ENCODE measurements around the gene FYB1. TPM values are rescaled to one million over a fixed set of nuclear protein-coding genes. Genes with fewer than 3 reads are reported as not detected.

FYB1 gene
- total and polyA plus RNA-seq, 2 donors, result 52.9 to 71.8 TPM

GRCh38 chr5:39107350-39107749, 112.0 kb downstream of the FYB1 start:
- no peak overlapping the region for H3K4me3 ChIP-seq (ENCODE audit: low read length in 2 of 2)
- no peak overlapping the region for H3K27ac ChIP-seq (ENCODE audit: low read depth in 1 of 2, low read length in 1 of 2)
- no peaks in the 10 kb centered on the region for H3K27me3 ChIP-seq (ENCODE audit: control insufficient read depth in 2 of 2, insufficient read depth in 1 of 2, low read length in 1 of 2)
- no peaks in the 10 kb centered on the region for H3K4me1 ChIP-seq (ENCODE audit: control insufficient read depth in 2 of 2, insufficient read depth in 2 of 2, low read length in 2 of 2)
- DNase-seq (ENCODE audit: low read depth in 6 of 9, low spot score in 9 of 9), result no peak
- H3K9me3 ChIP-seq (ENCODE audit: control insufficient read depth in 2 of 2, insufficient read depth in 1 of 2, low read length in 1 of 2), result no peaks in the 10 kb centered on the region
- H3K36me3 ChIP-seq (ENCODE audit: control insufficient read depth in 2 of 2, insufficient read depth in 2 of 2, low read length in 1 of 2), result peaks cover 13 to 57% of the 10 kb centered on the region in 2 donors

- peak in 1 of 9 donors; percentile 15 for DNase-seq (ENCODE audit: low read depth in 6 of 9, low spot score in 9 of 9)
- Histone ChIP-seq H3K27ac (ENCODE audit: low read depth in 1 of 2, low read length in 1 of 2) (no peak overlapping the region), H3K36me3 (ENCODE audit: control insufficient read depth in 2 of 2, insufficient read depth in 2 of 2, low read length in 1 of 2) (peaks cover 13 to 57% of the 10 kb centered on the region in 2 donors), H3K4me3 (ENCODE audit: low read length in 2 of 2) (no peak overlapping the region), H3K27me3 (ENCODE audit: control insufficient read depth in 2 of 2, insufficient read depth in 1 of 2, low read length in 1 of 2) (no peaks in the 10 kb centered on the region), H3K9me3 (ENCODE audit: control insufficient read depth in 2 of 2, insufficient read depth in 1 of 2, low read length in 1 of 2) (no peaks in the 10 kb centered on the region), H3K4me1 (ENCODE audit: control insufficient read depth in 2 of 2, insufficient read depth in 2 of 2, low read length in 2 of 2) (no peaks in the 10 kb centered on the region)
- 85% methylated on average over 1 of the region's 1 CpG for WGBS
These were observed 113.0 kb downstream of the FYB1 start for GRCh38 chr5:39106322-39106721.

GRCh38 chr5:39104221-39104620, 115.1 kb downstream of the FYB1 start:
- 93% methylated on average over 1 of the region's 1 CpG for WGBS
- H3K27me3 ChIP-seq (ENCODE audit: control insufficient read depth in 2 of 2, insufficient read depth in 1 of 2, low read length in 1 of 2), result no peaks in the 10 kb centered on the region
- no peak overlapping the region for H3K27ac ChIP-seq (ENCODE audit: low read depth in 1 of 2, low read length in 1 of 2)
- H3K4me1 ChIP-seq (ENCODE audit: control insufficient read depth in 2 of 2, insufficient read depth in 2 of 2, low read length in 2 of 2), result no peaks in the 10 kb centered on the region
- peaks cover 10 to 49% of the 10 kb centered on the region in 2 donors for H3K36me3 ChIP-seq (ENCODE audit: control insufficient read depth in 2 of 2, insufficient read depth in 2 of 2, low read length in 1 of 2)
- no peak overlapping the region for H3K4me3 ChIP-seq (ENCODE audit: low read length in 2 of 2)
- no peak for DNase-seq (ENCODE audit: low read depth in 6 of 9, low spot score in 9 of 9)
- H3K9me3 ChIP-seq (ENCODE audit: control insufficient read depth in 2 of 2, insufficient read depth in 1 of 2, low read length in 1 of 2), result no peaks in the 10 kb centered on the region

- Histone ChIP-seq H3K27me3 (ENCODE audit: control insufficient read depth in 2 of 2, insufficient read depth in 1 of 2, low read length in 1 of 2) (no peaks in the 10 kb centered on the region), H3K9me3 (ENCODE audit: control insufficient read depth in 2 of 2, insufficient read depth in 1 of 2, low read length in 1 of 2) (no peaks in the 10 kb centered on the region), H3K36me3 (ENCODE audit: control insufficient read depth in 2 of 2, insufficient read depth in 2 of 2, low read length in 1 of 2) (peaks cover 10 to 43% of the 10 kb centered on the region in 2 donors), H3K4me1 (ENCODE audit: control insufficient read depth in 2 of 2, insufficient read depth in 2 of 2, low read length in 2 of 2) (no peaks in the 10 kb centered on the region), H3K27ac (ENCODE audit: low read depth in 1 of 2, low read length in 1 of 2) (no peak overlapping the region), H3K4me3 (ENCODE audit: low read length in 2 of 2) (no peak overlapping the region)
- WGBS, result over 99% methylated on average over 4 of the region's 4 CpGs
- no peak for DNase-seq (ENCODE audit: low read depth in 6 of 9, low spot score in 9 of 9)
These were observed 116.6 kb downstream of the FYB1 start for GRCh38 chr5:39102684-39103155.

- WGBS, result 76% methylated on average over 7 of the region's 7 CpGs
- no peak overlapping the region for H3K4me3 ChIP-seq (ENCODE audit: low read length in 2 of 2)
- no peaks in the 10 kb centered on the region for H3K27me3 ChIP-seq (ENCODE audit: control insufficient read depth in 2 of 2, insufficient read depth in 1 of 2, low read length in 1 of 2)
- no peak for DNase-seq (ENCODE audit: low read depth in 6 of 9, low spot score in 9 of 9)
- no peaks in the 10 kb centered on the region for H3K9me3 ChIP-seq (ENCODE audit: control insufficient read depth in 2 of 2, insufficient read depth in 1 of 2, low read length in 1 of 2)
- no peaks in the 10 kb centered on the region for H3K4me1 ChIP-seq (ENCODE audit: control insufficient read depth in 2 of 2, insufficient read depth in 2 of 2, low read length in 2 of 2)
- H3K36me3 ChIP-seq (ENCODE audit: control insufficient read depth in 2 of 2, insufficient read depth in 2 of 2, low read length in 1 of 2), result peaks cover 10 to 33% of the 10 kb centered on the region in 2 donors
- H3K27ac ChIP-seq (ENCODE audit: low read depth in 1 of 2, low read length in 1 of 2), result peak overlapping the region; percentile 22 to 53
These were observed 118.4 kb downstream of the FYB1 start for GRCh38 chr5:39100851-39101396.

GRCh38 chr5:39100301-39100850, 119.0 kb downstream of the FYB1 start:
- H3K36me3 ChIP-seq (ENCODE audit: control insufficient read depth in 2 of 2, insufficient read depth in 2 of 2, low read length in 1 of 2), result peaks cover 10 to 28% of the 10 kb centered on the region in 2 donors
- H3K4me3 ChIP-seq (ENCODE audit: low read length in 2 of 2), result no peak overlapping the region
- 96% methylated on average over 6 of the region's 6 CpGs for WGBS
- no peak overlapping the region for H3K27ac ChIP-seq (ENCODE audit: low read depth in 1 of 2, low read length in 1 of 2)
- H3K9me3 ChIP-seq (ENCODE audit: control insufficient read depth in 2 of 2, insufficient read depth in 1 of 2, low read length in 1 of 2), result no peaks in the 10 kb centered on the region
- DNase-seq (ENCODE audit: low read depth in 6 of 9, low spot score in 9 of 9), result no peak
- H3K4me1 ChIP-seq (ENCODE audit: control insufficient read depth in 2 of 2, insufficient read depth in 2 of 2, low read length in 2 of 2), result no peaks in the 10 kb centered on the region
- H3K27me3 ChIP-seq (ENCODE audit: control insufficient read depth in 2 of 2, insufficient read depth in 1 of 2, low read length in 1 of 2), result no peaks in the 10 kb centered on the region

- no peaks in the 10 kb centered on the region for H3K4me1 ChIP-seq (ENCODE audit: control insufficient read depth in 2 of 2, insufficient read depth in 2 of 2, low read length in 2 of 2)
- no peak overlapping the region for H3K4me3 ChIP-seq (ENCODE audit: low read length in 2 of 2)
These were observed 119.5 kb downstream of the FYB1 start for GRCh38 chr5:39099831-39100230.

GRCh38 chr5:39093352-39093751, 126.0 kb downstream of the FYB1 start:
- no peaks in the 10 kb centered on the region for H3K4me1 ChIP-seq (ENCODE audit: control insufficient read depth in 2 of 2, insufficient read depth in 2 of 2, low read length in 2 of 2)
- DNase-seq (ENCODE audit: low read depth in 6 of 9, low spot score in 9 of 9), result no peak
- no peaks in the 10 kb centered on the region for H3K9me3 ChIP-seq (ENCODE audit: control insufficient read depth in 2 of 2, insufficient read depth in 1 of 2, low read length in 1 of 2)
- WGBS, result 96% methylated on average over 1 of the region's 1 CpG
- H3K27ac ChIP-seq (ENCODE audit: low read depth in 1 of 2, low read length in 1 of 2), result no peak overlapping the region
- H3K27me3 ChIP-seq (ENCODE audit: control insufficient read depth in 2 of 2, insufficient read depth in 1 of 2, low read length in 1 of 2), result no peaks in the 10 kb centered on the region
- H3K4me3 ChIP-seq (ENCODE audit: low read length in 2 of 2), result no peak overlapping the region
- H3K36me3 ChIP-seq (ENCODE audit: control insufficient read depth in 2 of 2, insufficient read depth in 2 of 2, low read length in 1 of 2), result no peaks in the 10 kb centered on the region

More at GRCh38 chr5:39099831-39100230, 119.5 kb downstream of the FYB1 start:
- no peak for DNase-seq (ENCODE audit: low read depth in 6 of 9, low spot score in 9 of 9)
- Histone ChIP-seq H3K9me3 (ENCODE audit: control insufficient read depth in 2 of 2, insufficient read depth in 1 of 2, low read length in 1 of 2) (no peaks in the 10 kb centered on the region), H3K27ac (ENCODE audit: low read depth in 1 of 2, low read length in 1 of 2) (no peak overlapping the region), H3K36me3 (ENCODE audit: control insufficient read depth in 2 of 2, insufficient read depth in 2 of 2, low read length in 1 of 2) (peaks cover 10 to 24% of the 10 kb centered on the region in 2 donors), H3K27me3 (ENCODE audit: control insufficient read depth in 2 of 2, insufficient read depth in 1 of 2, low read length in 1 of 2) (no peaks in the 10 kb centered on the region)

- no peak for DNase-seq (ENCODE audit: low read depth in 6 of 9, low spot score in 9 of 9)
- 89% methylated on average over 4 of the region's 4 CpGs for WGBS
- no peaks in the 10 kb centered on the region for H3K4me1 ChIP-seq (ENCODE audit: control insufficient read depth in 2 of 2, insufficient read depth in 2 of 2, low read length in 2 of 2)
These were observed 126.6 kb downstream of the FYB1 start for GRCh38 chr5:39092581-39093351.

More at GRCh38 chr5:39092581-39093351, 126.6 kb downstream of the FYB1 start:
- Histone ChIP-seq H3K27me3 (ENCODE audit: control insufficient read depth in 2 of 2, insufficient read depth in 1 of 2, low read length in 1 of 2) (no peaks in the 10 kb centered on the region), H3K27ac (ENCODE audit: low read depth in 1 of 2, low read length in 1 of 2) (no peak overlapping the region), H3K36me3 (ENCODE audit: control insufficient read depth in 2 of 2, insufficient read depth in 2 of 2, low read length in 1 of 2) (no peaks in the 10 kb centered on the region), H3K9me3 (ENCODE audit: control insufficient read depth in 2 of 2, insufficient read depth in 1 of 2, low read length in 1 of 2) (no peaks in the 10 kb centered on the region), H3K4me3 (ENCODE audit: low read length in 2 of 2) (no peak overlapping the region)
